BE2C (cell line): ENCODE results near the gene PEDS1.
"Not testable (repeated sequence)": the region's sequence is repeated elsewhere in the genome, so short reads cannot be mapped to it uniquely, and the experiment has no call there.

Experiments
- DNase-seq: peaks from one replicate; pipeline ENCODE4 v3.0.0-alpha.2; 2020
- H3K27me3 ChIP-seq: fragments of 250-450 bp; sonication (Bioruptor Pico); 2 replicates; pipeline ENCODE4 v1.5.1; 2020; ENCODE audit warnings: mild to moderate bottlenecking
- H3K36me3 ChIP-seq: fragments of 250-450 bp; sonication (Bioruptor Pico); 2 replicates; pipeline ENCODE4 v1.5.1; 2020; ENCODE audit warnings: mild to moderate bottlenecking
- H3K4me1 ChIP-seq: fragments of 250-450 bp; sonication (Bioruptor Pico); 2 replicates; pipeline ENCODE4 v1.5.1; 2020
- H3K4me3 ChIP-seq: 2 replicates; pipeline ENCODE4 v1.5.1; 2011; ENCODE audit warnings: low read depth, low read length
- H3K9me3 ChIP-seq: fragments of 250-450 bp; sonication (Bioruptor Pico); 2 replicates; pipeline ENCODE4 v1.5.1; 2020
- CTCF ChIP-seq: IDR thresholded peaks from 2 replicates; pipeline ENCODE4 v1.5.1; 2012; ENCODE audit warnings: mild to moderate bottlenecking, low read depth, low read length

Gene PEDS1

GRCh38 chr20:50110141-50111047, 43.1 kb downstream of the PEDS1 start:
- no peaks in the 10 kb centered on the region for H3K27me3 ChIP-seq
- no peak for TF ChIP-seq CTCF
- no peak overlapping the region for H3K4me3 ChIP-seq
- H3K9me3 ChIP-seq: no peaks in the 10 kb centered on the region
- H3K4me1 ChIP-seq: peaks cover 6% of the 10 kb centered on the region; the same call in 1 of the 2 replicates
- peaks cover 14% of the 10 kb centered on the region for H3K36me3 ChIP-seq
- no peak for DNase-seq

GRCh38 chr20:50108556-50109235, 44.8 kb downstream of the PEDS1 start:
- H3K4me1 ChIP-seq: peaks cover 6% of the 10 kb centered on the region; the same call in 1 of the 2 replicates
- TF ChIP-seq CTCF: no peak

DNA sequence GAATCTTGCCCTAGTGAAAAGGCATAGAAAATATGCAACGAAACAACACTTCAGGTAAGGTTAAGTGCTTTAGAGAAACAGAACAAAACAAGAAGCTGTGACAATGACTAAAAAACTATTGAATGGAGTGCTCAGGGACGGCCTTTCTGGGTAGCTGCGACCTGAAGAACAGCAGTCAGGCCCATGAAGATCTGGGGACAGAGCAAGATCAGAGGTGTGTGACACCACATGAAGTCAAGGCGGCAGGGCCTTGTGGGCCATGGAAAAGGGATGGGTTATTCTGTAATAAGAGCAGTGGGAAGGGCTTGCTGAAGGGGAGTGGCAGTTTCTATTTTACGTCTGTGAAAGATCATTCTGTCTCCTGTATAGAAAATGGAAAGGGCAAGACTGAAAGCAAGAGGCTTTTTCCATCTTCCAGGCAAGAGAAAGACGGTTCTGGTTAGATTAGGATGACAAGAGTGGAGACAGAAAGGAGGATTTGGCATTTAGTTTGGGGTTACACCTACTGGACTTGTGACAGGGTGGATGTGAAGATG, 45.7 kb downstream of the PEDS1 start:
- H3K4me1 ChIP-seq: peaks cover 6% of the 10 kb centered on the region; the same call in 1 of the 2 replicates
- H3K9me3 ChIP-seq: no peaks in the 10 kb centered on the region
- no peak for DNase-seq

More at GRCh38 chr20:50108556-50109235, 44.8 kb downstream of the PEDS1 start:
- Histone ChIP-seq H3K36me3 (peaks cover 14% of the 10 kb centered on the region), H3K27me3 (no peaks in the 10 kb centered on the region), H3K4me3 (no peak overlapping the region), H3K9me3 (no peaks in the 10 kb centered on the region)
- no peak for DNase-seq

DNA sequence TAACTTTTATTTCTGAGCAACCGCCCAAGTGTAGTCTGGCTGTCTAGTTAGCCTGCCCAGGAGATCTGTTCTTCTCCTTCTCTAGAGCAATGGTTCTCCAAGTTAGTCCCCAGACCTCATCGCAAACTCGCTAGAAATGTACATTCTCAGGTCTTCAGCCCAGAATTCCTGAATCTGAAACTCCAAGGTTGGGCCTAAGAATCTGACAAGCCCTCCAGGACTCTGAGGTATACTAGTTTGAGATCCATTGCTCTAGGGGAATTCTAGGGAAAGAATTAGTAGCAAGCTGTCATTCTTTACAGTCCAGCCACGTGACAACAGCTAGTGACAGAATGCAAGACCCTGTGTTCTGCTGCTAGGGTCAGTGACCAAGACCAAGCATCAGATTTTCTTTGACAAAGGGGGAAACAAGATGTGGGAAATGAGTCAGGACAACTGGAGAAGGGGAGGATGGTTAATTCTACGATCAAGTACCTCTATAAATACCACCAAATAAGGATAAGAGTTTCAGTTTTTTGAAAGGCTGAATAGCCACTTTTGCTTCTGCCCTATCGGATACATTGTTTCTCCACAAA, 46.4 kb downstream of the PEDS1 start:
- Histone ChIP-seq H3K9me3 (no peaks in the 10 kb centered on the region), H3K4me3 (no peak overlapping the region), H3K27me3 (no peaks in the 10 kb centered on the region), H3K36me3 (peaks cover 14% of the 10 kb centered on the region), H3K4me1 (peaks cover 6% of the 10 kb centered on the region; the same call in 1 of the 2 replicates)
- DNase-seq: no peak
- no peak for TF ChIP-seq CTCF

More for the DNA sequence above, 45.7 kb downstream of the PEDS1 start:
- Histone ChIP-seq H3K36me3 (peaks cover 14% of the 10 kb centered on the region), H3K27me3 (no peaks in the 10 kb centered on the region), H3K4me3 (no peak overlapping the region)
- TF ChIP-seq CTCF: no peak

DNA sequence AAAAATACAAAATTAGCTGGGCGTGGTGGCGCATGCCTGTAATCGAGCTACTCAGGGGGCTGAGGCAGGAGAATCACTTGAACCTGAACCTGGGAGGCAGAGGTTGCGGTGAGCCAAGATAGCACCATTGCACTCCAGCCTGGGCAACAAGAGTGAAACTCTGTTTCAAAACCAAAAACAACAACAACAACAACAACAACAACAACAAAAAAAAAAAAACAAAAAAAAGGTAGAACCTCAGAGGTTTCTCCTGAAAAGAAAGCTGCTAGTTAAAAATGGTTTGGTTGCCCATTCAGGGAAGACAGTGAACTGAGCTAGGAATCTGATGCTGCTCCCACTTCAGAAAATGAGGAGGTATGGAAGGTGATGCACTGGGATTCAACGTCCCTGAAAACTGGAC, 46.9 kb downstream of the PEDS1 start:
- H3K4me1 ChIP-seq, H3K9me3 ChIP-seq: not testable (repeated sequence)

More for the DNA sequence above, 46.9 kb downstream of the PEDS1 start:
- not testable (repeated sequence) for H3K4me3 ChIP-seq, H3K27me3 ChIP-seq, DNase-seq
- H3K36me3 ChIP-seq: peaks cover 14% of the 10 kb centered on the region
